Occipital lobe (tissue), 2 donors: ENCODE data around the gene NOL4. TPM values are rescaled to one million over a fixed set of nuclear protein-coding genes. Genes with fewer than 3 reads are reported as not detected.
"Not testable (repeated sequence)": the region's sequence is repeated elsewhere in the genome, so short reads cannot be mapped to it uniquely, and the experiment has no call there.

ENCODE experiments used
- DNase-seq: peaks from one replicate; lab custom pipeline; 2025; lab: John Stamatoyannopoulos, UW
- total RNA-seq: library from RNA; depleted of rRNA; stranded (reverse); fragments of >200 nt; gene quantifications from one replicate; pipeline ENCODE4 v1.2.3, GENCODE V29; 2014

NOL4 gene
- 137 TPM for total RNA-seq

- DNase-seq: peak; percentile 88
Observed at GRCh38 chr18:34224423-34225217, at the start of gene NOL4. TSS of gene NOL4 (minus strand) at chr18:34224913. CDS start at chr18:34223253, 1,660 bp downstream.

GRCh38 chr18:34266029-34266428 is 41.3 kb upstream of the NOL4 start:
- DNase-seq: not testable (repeated sequence)

- no peak for DNase-seq
Observed at GRCh38 chr18:34261865-34262780, 37.4 kb upstream of the NOL4 start.

- no peak for DNase-seq
Observed at GRCh38 chr18:34258176-34258575, 33.5 kb upstream of the NOL4 start.

GRCh38 chr18:34251919-34252318 is 27.2 kb upstream of the NOL4 start:
- DNase-seq: no peak

GRCh38 chr18:34248727-34249126 is 24.0 kb upstream of the NOL4 start:
- no peak for DNase-seq

- no peak for DNase-seq
Observed at GRCh38 chr18:34242739-34243138, 18.0 kb upstream of the NOL4 start.

GRCh38 chr18:34233781-34234388 is 9.2 kb upstream of the NOL4 start:
- not testable (repeated sequence) for DNase-seq

GRCh38 chr18:34225218-34225553 is 473 bp upstream of the NOL4 start:
- DNase-seq: no peak

GRCh38 chr18:34223893-34224422 is 755 bp downstream of the NOL4 start:
- DNase-seq: no peak

- no peak for DNase-seq
Observed at GRCh38 chr18:34223164-34223892, 1.4 kb downstream of the NOL4 start.

- peak; percentile 68 for DNase-seq
Observed at GRCh38 chr18:34222307-34223163, 2.2 kb downstream of the NOL4 start.

GRCh38 chr18:34221971-34222306 is 2.8 kb downstream of the NOL4 start:
- DNase-seq: peak; percentile 35

- no peak for DNase-seq
Observed at GRCh38 chr18:34220081-34220815, 4.5 kb downstream of the NOL4 start.

- peak; percentile 30 for DNase-seq
Observed at GRCh38 chr18:34219651-34220050, 5.1 kb downstream of the NOL4 start.

GRCh38 chr18:34212511-34212910 is 12.2 kb downstream of the NOL4 start:
- no peak for DNase-seq

GRCh38 chr18:34207344-34207851 is 17.3 kb downstream of the NOL4 start:
- no peak for DNase-seq

GRCh38 chr18:34203866-34204265 is 20.8 kb downstream of the NOL4 start:
- no peak for DNase-seq

GRCh38 chr18:34196256-34196655 is 28.5 kb downstream of the NOL4 start:
- no peak for DNase-seq
